ENCODE measurements around the gene KRTAP10-8.
"Not testable (repeated sequence)": the region's sequence is repeated elsewhere in the genome, so short reads cannot be mapped to it uniquely, and the experiment has no call there.

Gene KRTAP10-8

DNA sequence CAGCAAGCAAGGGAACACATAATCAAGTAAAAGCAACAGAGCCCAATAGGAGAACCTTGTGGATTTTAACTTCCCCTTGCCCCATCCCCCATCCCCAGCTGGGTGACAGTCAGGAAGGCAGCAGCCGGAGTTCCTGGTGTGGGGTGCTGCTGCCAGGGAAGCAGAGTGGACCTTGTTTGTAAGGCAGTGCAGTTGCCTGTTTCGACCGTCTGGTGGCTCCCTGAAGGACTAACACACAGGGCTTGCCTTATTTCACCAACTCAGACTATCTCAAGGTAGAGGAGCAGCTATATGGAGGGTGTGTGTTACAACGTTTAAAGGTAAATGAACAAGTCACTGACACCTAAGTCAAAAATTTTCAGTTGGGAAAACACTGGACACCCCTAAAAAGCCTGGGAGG is 6.6 kb downstream of the KRTAP10-8 start:
- no peak for DNase-seq (ENCODE audit: low read depth in 2 of 2)

DNA sequence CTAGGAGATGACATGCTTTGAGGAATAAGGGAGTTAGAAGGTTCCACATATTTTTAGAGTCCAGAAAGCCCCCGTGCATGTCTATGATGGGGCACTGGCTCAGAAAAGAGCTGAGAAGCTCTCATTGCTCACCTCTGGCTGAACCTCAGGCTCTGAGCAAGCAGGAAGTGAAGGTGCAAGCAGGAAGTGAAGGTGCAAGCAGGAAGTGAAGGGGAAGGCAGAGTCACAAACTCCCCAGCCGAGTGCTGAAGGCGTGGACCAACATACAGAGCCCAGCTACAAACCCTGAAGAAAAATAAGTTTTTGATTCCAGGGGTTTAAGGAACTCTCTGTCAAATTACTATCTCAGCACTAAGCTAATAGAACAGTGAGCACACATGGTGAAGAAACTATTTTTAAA is 7.0 kb downstream of the KRTAP10-8 start:
- DNase-seq (ENCODE audit: low read depth in 2 of 2), result no peak

DNA sequence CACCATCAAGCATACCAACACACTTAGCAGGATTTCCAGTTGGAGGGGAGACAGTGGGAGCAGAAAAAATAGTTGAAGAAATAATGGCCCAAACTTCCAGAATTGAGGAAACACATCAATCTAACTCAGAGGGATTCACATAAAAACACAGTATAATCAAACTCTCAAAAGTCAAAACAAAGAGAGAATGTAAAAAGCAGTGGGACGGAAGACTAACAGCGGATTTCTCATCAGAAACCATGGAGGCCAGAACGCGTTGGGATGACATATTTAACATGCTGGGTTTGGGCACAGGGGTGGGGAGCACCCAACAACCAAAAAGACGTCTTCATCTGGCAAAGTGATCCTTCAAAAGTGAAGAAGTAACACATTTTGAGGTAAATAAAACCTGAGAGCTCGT is 8.0 kb downstream of the KRTAP10-8 start:
- no peak for DNase-seq (ENCODE audit: low read depth in 2 of 2)

DNA sequence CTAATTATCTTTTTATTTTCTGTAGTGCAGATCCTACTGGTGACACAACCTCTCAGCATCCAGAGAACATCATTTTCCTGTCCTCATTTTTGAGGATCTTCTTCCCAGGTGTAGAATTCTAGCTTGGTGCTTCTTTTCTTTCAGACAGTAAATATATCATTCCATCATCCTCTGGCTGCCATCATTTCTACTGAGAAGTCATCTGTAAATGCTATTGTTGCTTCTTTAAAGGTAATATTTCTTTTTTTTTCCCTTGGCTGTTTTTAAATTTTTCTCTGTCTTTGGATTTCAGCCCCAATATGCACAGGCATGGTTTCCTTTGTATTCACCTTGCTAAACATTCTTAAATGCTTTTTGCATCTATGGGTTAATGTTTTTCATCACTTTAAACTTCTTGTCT is 11.7 kb downstream of the KRTAP10-8 start:
- DNase-seq (ENCODE audit: low read depth in 2 of 2), result no peak

GRCh38 chr21:44625756-44626155 is 13.9 kb downstream of the KRTAP10-8 start:
- no peak for DNase-seq (ENCODE audit: low read depth in 2 of 2)

DNA sequence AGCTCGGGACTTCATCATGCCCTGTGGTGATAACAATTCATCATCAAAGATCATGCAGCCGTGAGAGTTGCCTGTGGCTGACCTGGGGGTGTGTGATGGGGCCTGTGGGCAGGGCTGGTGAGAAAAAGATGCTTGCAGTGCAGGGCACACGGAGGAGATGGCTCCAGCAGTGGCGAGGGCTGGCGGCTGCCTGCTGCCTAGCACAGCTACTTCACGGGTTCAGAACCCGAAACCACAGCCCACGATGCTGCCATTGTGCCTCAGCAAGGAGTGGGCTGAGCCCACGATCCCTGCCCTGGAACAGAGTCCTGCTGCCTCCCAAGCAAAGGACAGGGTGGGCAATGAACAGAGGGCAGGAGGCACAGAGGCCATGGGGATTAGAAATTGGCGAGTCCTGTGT is 14.4 kb downstream of the KRTAP10-8 start:
- no peak for DNase-seq (ENCODE audit: low read depth in 2 of 2)

GRCh38 chr21:44626673-44627143 is 14.8 kb downstream of the KRTAP10-8 start, which contains the start of gene KRTAP10-9:
Gene KRTAP10-9 (plus strand): TSS chr21:44627093. CDS start chr21:44627172, 79 bp downstream.
- no peak for DNase-seq (ENCODE audit: low read depth in 2 of 2)

DNA sequence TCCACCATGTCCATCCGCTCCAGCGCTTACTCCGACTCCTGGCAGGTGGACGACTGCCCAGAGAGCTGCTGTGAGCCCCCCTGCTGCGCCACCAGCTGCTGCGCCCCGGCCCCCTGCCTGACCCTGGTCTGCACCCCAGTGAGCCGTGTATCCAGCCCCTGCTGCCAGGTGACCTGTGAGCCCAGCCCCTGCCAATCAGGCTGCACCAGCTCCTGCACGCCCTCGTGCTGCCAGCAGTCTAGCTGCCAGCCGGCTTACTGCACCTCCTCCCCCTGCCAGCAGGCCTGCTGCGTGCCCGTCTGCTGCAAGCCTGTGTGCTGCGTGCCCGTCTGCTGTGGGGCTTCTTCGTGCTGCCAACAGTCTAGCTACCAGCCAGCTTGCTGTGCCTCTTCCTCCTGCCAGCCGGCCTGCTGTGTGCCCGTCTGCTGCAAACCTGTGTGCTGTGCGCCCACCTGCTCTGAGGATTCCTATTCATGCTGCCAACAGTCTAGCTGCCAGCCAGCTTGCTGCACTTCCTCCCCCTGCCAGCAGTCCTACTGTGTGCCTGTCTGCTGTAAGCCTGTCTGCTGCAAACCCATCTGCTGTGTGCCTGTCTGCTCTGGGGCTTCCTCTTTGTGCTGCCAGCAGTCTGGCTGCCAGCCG is 15.4 kb downstream of the KRTAP10-8 start:
- not testable (repeated sequence) for DNase-seq (ENCODE audit: low read depth in 2 of 2)

- DNase-seq (ENCODE audit: low read depth in 2 of 2), result not testable (repeated sequence)
Measured at GRCh38 chr21:44627831-44628233, 16.0 kb downstream of the KRTAP10-8 start.

DNA sequence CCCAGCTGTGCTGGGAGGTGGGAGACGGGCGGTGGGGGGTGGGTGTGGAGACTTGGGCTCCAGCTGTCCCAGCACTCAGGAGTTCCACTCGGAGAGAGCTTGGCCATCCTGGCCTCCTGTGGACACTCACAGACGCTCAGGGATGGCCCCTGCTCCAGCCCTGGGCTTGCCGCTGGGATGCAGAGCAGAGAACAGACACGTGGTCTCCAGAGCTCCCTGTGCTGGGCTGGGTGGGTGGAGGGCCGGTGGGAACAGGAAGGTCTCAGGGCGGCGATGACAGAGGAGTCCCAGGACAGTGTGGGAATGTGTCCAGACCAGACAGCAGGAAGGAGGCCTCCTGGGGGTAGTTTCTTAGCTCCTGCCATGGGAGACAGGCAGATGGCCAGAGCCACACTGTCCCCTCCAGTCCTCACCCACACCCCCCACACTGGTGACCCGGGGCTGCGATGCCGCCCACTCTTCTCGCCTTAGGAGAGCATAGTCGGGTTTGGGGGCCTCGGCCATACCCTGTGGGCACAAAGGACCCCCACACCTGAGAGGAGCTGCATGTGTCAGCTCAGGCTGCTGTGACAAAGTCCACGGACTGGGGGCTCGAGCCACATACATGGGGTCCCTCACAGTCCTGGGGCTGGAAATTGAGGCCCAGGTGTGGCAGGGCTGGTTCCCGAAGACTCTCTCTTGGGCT is 17.0 kb downstream of the KRTAP10-8 start:
- no peak for DNase-seq (ENCODE audit: low read depth in 2 of 2)

- DNase-seq (ENCODE audit: low read depth in 2 of 2), result no peak
Measured at GRCh38 chr21:44630440-44630839, 18.6 kb downstream of the KRTAP10-8 start.

DNA sequence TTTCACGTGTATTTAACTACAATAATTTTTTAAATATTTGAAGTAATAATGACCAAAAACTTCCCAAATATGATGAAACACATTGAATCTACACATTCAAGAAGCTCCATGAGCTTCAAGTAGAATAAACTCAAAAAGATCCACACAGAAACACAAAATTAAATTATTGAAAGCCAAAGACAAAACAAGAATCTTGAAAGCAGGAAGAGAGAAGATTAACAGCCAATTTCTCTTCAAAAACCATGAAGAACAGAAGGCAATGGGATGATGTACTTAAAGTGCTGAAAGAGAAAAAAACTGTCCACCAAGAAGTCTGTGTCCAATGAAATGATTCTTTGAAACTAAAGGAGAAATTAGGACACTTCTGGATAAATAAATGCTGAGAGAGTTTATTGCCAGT is 20.2 kb downstream of the KRTAP10-8 start:
- DNase-seq (ENCODE audit: low read depth in 2 of 2), result no peak

DNA sequence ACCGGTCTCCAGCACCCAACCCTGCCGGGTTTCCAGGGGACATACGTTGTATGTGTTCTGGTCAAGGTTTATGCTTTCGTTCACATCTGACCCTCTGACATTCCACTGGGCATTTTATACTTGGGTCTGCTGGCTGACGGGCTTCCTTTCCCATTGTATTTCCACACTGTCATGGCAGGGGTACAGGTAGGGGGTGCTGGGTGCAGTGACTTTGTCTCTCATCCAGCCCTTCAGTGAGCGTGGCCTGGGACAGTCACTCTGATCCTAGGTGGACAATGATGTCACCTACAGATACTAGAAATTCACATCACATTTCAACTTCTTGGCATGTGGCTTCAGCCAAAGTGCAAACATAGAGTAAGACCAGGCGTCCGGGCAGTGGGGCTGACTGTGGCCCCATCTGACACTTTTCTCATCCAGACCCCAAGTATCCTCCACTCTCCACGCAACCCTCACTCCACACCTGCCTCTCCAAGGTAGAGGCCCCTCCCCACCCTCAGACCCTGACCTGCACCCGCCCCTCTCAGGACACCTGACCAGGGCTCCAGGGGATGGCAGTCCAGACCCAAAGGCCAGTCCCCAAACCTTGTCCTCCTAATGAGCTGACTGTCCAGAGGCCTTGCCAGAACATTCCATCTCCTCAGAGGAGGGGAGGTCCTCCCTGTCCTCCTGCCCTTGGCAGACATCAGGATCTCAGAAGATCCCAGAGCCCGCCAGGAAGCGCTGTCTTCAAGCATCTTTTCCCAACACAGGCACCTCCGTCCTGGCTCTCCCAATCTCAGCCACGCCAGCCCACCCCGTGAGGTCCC is 24.5 kb downstream of the KRTAP10-8 start:
- no peak for DNase-seq (ENCODE audit: low read depth in 2 of 2)

DNA sequence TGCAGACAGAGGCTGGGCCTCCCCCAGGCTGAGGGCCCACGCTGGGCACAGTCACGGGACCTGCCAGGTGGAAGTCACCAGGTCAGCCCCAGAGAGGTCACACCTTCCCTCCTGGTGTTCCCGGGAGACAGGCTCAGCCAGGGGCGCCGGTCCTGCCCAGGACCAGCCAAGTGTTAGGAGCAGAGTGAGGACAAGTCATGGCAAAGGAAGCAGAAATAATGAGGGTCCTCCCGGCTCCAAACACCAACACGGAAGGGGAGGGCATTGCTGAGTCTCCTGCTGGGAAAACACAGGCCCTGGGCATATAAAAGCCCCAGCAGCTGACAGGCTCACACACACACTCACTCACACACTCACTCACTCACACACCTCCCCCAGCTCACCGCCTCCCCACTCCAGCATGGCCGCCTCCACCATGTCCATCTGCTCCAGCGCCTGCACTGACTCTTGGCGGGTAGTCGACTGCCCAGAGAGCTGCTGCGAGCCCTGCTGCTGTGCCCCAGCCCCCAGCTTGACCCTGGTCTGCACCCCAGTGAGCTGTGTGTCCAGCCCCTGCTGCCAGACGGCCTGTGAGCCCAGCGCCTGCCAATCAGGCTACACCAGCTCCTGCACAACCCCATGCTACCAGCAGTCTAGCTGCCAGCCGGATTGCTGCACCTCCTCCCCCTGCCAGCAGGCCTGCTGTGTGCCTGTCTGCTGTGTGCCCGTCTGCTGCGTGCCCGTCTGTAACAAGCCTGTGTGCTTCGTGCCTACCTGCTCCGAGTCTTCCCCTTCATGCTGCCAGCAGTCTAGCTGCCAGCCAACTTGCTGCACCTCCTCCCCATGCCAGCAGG is 25.4 kb downstream of the KRTAP10-8 start, which contains the start of gene KRTAP10-10:
Gene KRTAP10-10 (plus strand): TSS at position 339 of the 833 bp plus-strand sequence. CDS start 62 bp downstream, at position 401.
- DNase-seq (ENCODE audit: low read depth in 2 of 2), result no peak

- DNase-seq (ENCODE audit: low read depth in 2 of 2), result not testable (repeated sequence)
Measured at GRCh38 chr21:44637851-44638348, 26.0 kb downstream of the KRTAP10-8 start.

DNA sequence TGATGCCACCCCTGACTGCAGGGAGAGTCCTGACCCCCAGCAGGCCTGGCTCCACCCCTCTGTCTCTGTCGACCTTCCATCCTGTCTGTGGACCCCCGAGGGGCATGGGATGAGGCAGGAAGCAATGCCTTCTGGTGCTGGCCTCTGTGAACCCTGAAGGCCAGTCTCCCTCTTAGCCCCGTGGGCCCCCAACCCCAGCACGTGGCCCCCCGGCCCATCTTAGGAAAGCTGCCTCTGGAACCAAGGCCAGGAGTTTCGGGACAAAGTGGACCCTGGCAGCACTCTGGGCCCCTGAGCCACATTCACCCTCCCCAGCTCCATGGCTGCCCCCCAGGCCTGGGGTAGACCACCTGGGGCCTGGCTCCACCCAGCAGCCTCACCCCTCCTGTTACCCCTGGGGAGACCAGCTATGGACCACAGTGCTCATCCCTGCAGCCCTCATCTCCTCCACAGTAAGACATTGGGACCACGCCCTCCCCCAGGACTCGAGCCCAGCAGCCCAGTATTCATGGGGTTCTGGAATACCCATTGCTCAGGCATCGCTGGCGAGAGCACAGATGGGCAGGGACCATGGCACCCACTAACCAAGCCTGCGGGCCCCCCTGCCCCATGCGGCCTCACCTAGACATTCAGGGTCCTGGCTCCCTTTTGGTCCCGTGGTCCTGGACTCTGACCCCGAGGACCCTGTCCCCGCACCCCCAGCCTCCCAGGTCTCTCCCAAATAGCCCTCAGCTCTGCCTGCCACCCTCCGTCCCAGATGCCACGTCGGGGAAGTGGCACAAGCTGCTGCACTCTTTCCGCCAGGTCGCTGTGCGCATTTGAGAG is 26.8 kb downstream of the KRTAP10-8 start:
- not testable (repeated sequence) for DNase-seq (ENCODE audit: low read depth in 2 of 2)

DNA sequence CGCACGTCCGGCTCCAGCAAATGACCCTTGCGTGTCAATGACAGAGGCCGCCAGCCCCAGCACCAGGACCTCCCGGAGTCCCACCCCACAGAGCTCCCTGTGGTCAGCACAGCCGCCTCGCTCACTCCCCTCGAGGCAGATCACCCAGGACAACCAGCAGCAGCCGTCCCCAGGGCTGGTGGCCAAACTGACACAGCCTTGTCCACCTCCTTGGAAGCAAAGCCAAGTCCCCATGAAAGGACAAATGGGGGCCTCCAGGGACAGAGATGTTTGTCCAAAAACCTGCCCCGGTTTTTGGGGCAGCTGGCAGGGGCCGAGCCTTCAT is 27.4 kb downstream of the KRTAP10-8 start:
- no peak for DNase-seq (ENCODE audit: low read depth in 2 of 2)

DNA sequence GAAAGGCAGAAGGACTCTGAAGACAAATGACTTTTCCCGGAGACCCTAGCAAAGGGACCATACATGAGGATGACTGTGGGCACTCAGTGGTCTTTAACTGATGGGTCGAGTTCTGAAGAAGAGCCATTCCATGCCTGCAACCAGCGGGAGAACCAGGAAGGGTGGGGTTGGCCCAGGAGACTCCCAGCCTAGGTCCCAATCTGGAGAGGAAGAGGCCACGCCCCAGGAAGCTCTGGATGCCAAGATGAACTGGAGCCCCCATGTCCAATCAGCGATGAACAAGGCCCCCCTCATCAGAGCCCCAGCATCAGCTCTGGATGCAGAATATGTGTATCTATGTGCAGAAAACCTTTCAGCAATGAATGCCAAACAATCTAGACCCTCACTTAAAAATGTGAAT is 28.9 kb downstream of the KRTAP10-8 start:
- no peak for DNase-seq (ENCODE audit: low read depth in 2 of 2)

DNA sequence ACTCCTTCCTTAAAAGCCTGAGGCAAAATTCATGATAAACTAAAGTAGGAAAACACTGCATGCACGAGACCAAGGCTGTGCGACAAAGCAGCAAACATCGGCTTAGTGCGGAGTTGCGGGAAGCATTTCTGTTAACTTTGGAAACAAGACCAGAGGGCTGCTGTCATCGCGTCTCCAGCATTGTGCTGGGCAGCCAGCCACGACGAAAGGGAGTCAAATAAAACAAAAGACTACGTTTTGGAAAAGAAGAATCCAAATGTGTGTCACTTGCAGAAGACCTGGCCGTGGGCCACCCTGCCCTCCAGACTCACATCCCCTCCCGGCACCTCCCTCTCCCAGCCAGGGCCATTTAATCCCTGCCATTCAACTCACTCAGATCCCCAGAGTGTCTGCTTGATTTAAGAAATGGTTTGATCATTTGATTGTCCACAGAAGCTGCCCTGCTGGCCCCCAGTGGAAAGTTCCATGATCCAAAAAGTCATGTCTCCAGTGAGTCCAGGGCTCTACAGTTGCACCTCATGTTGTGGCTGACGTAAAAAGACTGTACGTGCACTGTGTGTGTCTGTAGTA is 31.9 kb downstream of the KRTAP10-8 start:
- no peak for DNase-seq (ENCODE audit: low read depth in 2 of 2)

DNA sequence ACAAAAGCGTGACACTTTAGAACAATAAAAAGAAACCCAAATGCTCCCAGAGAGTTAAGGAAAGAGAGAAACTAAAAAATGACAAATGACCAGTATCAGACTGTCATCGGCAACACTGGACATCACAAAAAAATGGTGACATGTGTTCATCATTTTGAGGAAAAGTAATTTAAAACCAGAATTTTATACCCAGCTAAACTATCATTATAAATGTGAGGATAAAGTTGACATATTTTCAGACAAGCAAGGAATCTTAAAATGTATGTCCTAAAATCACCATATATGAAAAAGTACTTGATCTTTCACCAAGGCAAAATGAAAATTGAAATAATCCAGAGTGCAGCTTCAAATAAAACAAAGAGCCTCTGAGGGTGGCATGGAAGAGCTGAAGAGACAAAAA is 33.0 kb downstream of the KRTAP10-8 start:
- no peak for DNase-seq (ENCODE audit: low read depth in 2 of 2)

All from fibroblast of skin of left quadriceps (primary cell).